NCI-H1694 treated with DMSO at 0.1 percent for 48 hours (cell line): ENCODE results near the gene C3orf70.

Source experiments
- DNase-seq: peaks from one replicate; lab custom pipeline; 2025; lab: John Stamatoyannopoulos, UW

C3orf70 gene

GRCh38 chr3:185051801-185052200 is 101.1 kb downstream of the C3orf70 start:
- no peak for DNase-seq

GRCh38 chr3:185049710-185050109 is 103.2 kb downstream of the C3orf70 start:
- DNase-seq, result no peak

DNA sequence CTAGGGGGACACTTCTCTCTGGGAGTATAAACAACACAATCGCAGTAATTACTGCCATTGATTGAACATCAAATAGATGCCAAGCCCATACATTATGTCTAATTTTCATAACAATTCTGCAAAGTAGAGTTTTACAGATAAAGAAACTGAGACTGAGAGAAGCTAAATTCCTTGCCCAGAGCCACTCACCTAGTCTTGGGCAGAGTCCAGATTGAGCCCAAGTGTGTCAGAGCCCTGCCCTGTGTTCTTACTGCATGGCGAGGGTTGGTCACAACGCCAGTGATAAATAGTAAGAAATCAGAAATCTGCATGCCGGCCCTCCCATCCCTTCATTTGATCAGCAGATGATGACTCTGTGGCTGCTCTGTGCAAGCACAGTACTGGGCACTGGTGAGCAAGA is 106.3 kb downstream of the C3orf70 start:
- no peak for DNase-seq

DNA sequence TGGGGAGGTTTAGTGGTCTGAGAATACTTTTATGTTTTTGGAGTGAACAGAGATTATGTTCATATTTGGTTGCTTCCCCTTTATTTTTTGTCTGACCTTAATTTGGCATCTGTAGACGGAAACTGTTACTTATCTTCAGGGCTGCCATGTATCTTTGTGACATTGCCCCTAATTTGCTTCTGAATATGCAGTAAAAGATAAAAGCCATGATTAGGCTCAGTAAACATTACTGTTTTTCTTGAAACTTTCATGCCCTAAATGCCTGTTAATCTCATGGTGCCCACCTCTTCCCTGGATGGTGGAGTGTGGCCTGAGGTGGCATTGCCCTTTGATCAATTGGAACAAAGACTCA is 106.7 kb downstream of the C3orf70 start:
- no peak for DNase-seq

DNA sequence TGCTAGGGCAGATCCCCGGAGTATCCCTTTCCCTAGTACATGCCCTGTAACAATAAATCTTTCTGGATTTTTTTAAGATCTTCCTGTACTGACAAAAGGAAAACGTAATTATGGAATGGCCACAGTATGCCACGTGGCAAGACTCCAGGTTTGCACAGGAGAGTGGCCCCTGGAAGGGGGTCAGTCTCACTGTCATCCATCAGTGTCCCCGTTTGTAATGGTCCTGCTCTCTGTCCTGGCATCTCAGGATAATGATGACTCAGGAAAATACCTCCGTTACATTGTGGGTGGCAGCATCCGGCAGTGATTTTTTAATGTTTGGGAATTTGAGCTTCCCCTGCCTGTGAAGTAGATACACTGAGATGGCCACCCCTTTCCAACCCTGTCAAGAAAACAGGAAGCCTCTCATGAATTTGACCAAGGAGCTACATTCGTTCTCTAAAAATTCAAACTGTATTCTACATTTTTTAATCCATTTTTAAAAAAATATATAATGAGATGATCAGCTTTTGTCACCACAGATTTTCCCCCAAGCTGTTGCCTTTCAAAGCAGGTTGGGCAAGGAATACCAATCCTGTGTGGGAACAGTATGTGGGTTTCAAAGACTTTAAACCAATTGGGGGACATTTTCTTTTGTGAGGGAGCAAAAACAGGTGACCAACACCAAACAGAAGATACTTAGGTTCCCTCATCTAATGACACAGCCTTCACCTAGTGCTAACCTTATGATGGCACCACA is 110.4 kb downstream of the C3orf70 start:
- no peak for DNase-seq

DNA sequence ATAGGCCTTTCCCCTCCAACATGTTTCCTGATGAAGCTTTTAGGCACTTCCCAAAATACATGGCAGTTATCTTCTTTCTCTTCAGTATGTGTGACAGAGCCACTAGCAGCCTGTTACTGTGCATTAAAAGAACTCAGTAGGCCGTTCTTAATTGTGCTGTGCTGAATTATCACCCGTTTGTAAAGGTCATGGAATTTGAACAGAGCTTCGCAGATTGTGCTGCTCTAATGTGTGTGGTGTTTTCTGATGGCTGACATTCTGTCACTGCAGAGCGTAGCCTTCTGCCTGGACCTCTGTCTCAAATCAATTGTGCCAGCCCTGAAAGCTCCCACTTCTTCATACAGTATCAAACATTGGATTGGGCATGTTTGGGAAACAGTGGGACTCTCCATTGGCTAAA is 111.3 kb downstream of the C3orf70 start:
- DNase-seq, result no peak

- DNase-seq, result no peak
These were observed 112.4 kb downstream of the C3orf70 start for GRCh38 chr3:185040425-185040824.

- no peak for DNase-seq
These were observed 115.1 kb downstream of the C3orf70 start for GRCh38 chr3:185037801-185038200.

DNA sequence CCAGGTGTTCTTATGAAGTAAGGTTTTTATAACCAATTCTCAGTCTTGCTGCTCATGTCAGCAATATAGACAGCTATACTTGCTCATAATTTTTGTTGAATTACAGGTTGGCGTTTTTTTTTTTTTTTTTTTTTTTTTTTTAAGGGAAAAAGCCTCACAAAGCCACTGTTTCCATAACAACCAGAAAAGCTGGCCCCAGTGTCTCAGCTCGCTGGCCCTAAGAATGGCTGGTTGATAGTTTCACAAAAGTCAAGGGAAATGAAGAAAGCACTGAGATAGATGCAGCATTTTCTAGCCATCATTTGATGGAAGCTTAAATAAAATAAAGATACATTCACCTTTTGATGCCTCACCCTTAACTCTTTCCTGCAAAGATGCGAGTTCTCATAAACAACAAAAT is 121.9 kb downstream of the C3orf70 start:
- no peak for DNase-seq

DNA sequence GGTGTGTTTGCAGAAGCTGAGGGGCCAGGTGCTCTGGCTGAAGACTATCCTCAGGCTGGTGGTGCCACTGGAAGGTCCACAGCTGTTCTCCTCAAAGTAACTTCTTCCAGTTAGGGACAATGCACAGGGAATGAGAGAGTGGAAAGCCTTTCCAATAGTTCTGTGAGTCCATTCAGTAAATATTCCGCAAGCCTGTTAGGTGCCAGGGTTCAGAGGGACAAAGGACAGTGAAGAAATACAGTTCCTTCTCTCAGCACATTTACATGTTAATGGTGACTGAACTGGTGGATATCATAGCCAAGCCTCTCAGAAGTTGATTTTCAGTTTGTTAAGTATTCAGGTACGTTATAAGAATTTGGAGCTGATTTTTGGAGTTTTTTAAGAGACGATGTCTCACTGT is 122.5 kb downstream of the C3orf70 start:
- DNase-seq, result no peak

DNA sequence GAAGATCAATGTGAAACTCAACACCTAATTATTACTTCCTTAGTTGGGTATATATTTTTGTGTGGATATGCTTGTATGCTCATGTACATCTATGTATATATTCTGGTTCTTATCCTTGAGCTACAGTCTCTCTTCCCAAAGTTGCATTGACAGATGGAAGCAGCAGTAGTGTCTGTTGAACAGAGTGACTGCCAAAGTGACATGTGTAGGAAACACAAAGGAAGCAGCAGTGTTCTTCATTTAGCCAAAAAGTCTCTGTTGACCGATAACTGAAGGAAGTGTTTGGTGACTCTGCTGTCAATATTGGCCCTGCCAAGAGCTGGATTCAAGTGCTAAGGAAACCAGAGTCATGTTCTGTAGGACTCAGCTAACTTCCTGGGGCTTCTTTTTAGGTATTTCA is 123.8 kb downstream of the C3orf70 start:
- peak; percentile 1 for DNase-seq

DNA sequence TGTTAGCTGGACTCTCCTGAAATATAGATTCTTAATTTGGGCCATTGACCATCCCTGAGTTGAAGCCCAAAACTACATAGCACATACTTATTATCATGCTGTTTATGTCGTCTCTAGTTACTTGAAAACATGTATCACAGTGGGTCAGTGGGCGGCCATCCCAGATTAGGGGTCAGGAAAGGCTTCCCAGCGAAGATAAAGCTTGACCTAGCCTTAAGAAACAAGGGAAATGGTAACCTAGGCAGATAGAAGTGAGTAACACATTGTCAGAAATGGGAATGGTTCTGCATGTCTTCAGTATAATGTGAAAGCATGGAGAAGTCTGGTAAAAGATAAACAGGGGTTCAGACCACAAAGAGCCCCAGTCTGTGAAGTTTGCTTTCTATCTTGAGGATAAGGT is 124.7 kb downstream of the C3orf70 start:
- no peak for DNase-seq
